Measurements from ENCODE around the gene CD244. TPM values are rescaled to one million over a fixed set of nuclear protein-coding genes. Genes with fewer than 3 reads are reported as not detected.
A peak's percentile ranks its signal among the peaks of the same experiment; 100 is the strongest.
"Not testable (repeated sequence)": the region's sequence is repeated elsewhere in the genome, so short reads cannot be mapped to it uniquely, and the experiment has no call there.

The CD244 gene, protein sequence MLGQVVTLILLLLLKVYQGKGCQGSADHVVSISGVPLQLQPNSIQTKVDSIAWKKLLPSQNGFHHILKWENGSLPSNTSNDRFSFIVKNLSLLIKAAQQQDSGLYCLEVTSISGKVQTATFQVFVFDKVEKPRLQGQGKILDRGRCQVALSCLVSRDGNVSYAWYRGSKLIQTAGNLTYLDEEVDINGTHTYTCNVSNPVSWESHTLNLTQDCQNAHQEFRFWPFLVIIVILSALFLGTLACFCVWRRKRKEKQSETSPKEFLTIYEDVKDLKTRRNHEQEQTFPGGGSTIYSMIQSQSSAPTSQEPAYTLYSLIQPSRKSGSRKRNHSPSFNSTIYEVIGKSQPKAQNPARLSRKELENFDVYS
- total RNA-seq = 1 to 10 TPM; 2.0 to 2.3 TPM

DNA sequence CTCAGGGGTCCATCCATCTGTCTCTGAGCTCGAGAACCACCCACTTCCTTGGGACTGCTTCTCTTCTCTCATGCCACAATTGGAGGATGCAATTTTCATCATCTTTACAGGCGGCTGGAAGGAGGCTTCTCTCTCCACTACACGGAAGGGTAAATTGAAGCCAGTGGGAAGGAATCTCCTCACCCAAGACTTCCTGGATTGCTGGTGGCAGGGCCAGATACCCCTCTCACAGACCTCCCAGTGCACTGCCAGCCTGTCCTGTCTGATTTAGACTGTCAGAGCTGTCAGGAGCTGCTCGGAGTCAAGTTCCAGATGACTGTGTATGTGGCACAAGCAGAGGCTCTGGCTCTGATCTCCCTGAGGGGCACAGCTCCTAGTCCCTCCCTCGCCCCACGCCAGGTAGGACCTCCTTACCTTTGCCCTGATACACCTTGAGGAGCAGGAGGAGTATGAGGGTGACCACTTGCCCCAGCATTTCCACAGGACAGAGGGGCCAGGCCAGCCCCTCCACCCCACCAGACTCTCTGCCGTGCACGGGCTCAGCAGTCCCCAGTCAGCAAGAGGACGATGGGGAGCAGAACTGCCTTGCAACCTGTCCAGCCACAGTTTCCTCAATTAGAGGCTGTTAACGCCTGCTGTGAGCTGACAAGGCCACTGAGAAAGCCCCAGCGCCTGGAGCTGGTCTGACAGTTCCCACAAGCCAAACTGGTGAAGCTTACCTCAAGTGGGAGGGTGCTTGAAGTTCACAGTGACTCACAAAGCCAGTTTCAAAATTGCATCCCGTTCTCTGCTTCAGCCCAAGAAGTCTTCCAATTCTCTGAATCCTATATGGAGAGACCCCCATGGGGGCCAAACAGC, at the start of gene CD244:
Gene CD244 (minus strand): TSS at position 685 of the 858 bp plus-strand sequence. CDS start 210 bp downstream, at position 475.
- no peaks in the 10 kb centered on the region for H3K36me3 Mint-ChIP-seq (ENCODE audit: low read depth)
- peaks cover 29% of the 10 kb centered on the region for H3K4me1 Mint-ChIP-seq
- POLR2A ChIA-PET = interaction anchor here (0.9 to 2.6 kb wide), 3 partner anchors 20 to 156 kb away, joined by 3 to 23 read pairs (median 9); no protein-coding TSS in a partner anchor
- CTCF ChIA-PET = interaction anchor here (0.6 to 3.5 kb wide), 9 partner anchors 11 to 92 kb away, joined by 3 to 19 read pairs (median 8); partner anchors contain the start of gene ITLN2
- DNase-seq = peak; percentile 73
- H3K9me3 Mint-ChIP-seq = no peaks in the 10 kb centered on the region
- H3K4me3 Mint-ChIP-seq = peak within 1 kb of the TSS; percentile 33
- H3K27ac Mint-ChIP-seq = peak within 1 kb of the TSS; percentile 66
- peaks cover 3% of the 10 kb centered on the region for H3K27me3 Mint-ChIP-seq

GRCh38 chr1:160911925-160912324, 49.2 kb upstream of the CD244 start:
- Mint-ChIP-seq H3K9me3 (no peaks in the 10 kb centered on the region), H3K4me3 (no peak overlapping the region), H3K27ac (no peak overlapping the region), H3K27me3 (peaks cover 15% of the 10 kb centered on the region), H3K4me1 (no peaks in the 10 kb centered on the region), H3K36me3 (ENCODE audit: low read depth) (no peaks in the 10 kb centered on the region)
- ChIA-PET CTCF (no interaction called here), POLR2A (no interaction called here)
- no peak for DNase-seq

- no peak overlapping the region for H3K27ac Mint-ChIP-seq
- no peaks in the 10 kb centered on the region for H3K36me3 Mint-ChIP-seq (ENCODE audit: low read depth)
- ChIA-PET CTCF (no interaction called here), POLR2A (no interaction called here)
- no peaks in the 10 kb centered on the region for H3K4me1 Mint-ChIP-seq
- H3K27me3 Mint-ChIP-seq = peaks cover 10% of the 10 kb centered on the region
- H3K4me3 Mint-ChIP-seq = no peak overlapping the region
- no peaks in the 10 kb centered on the region for H3K9me3 Mint-ChIP-seq
- no peak for DNase-seq
These were observed 48.8 kb upstream of the CD244 start for GRCh38 chr1:160911441-160911840.

- DNase-seq = no peak
- H3K4me1 Mint-ChIP-seq = no peaks in the 10 kb centered on the region
- H3K9me3 Mint-ChIP-seq = no peaks in the 10 kb centered on the region
- no peak overlapping the region for H3K27ac Mint-ChIP-seq
- peaks cover 6% of the 10 kb centered on the region for H3K27me3 Mint-ChIP-seq
- ChIA-PET POLR2A (no interaction called here), CTCF (no interaction called here)
- H3K4me3 Mint-ChIP-seq = no peak overlapping the region
- H3K36me3 Mint-ChIP-seq (ENCODE audit: low read depth) = no peaks in the 10 kb centered on the region
These were observed 47.6 kb upstream of the CD244 start for GRCh38 chr1:160910170-160910750.

GRCh38 chr1:160907976-160908375, 45.3 kb upstream of the CD244 start:
- Mint-ChIP-seq H3K36me3 (ENCODE audit: low read depth) (no peaks in the 10 kb centered on the region), H3K9me3 (no peaks in the 10 kb centered on the region), H3K4me1 (no peaks in the 10 kb centered on the region), H3K27me3 (peaks cover 2% of the 10 kb centered on the region), H3K4me3 (no peak overlapping the region), H3K27ac (no peak overlapping the region)
- CTCF ChIA-PET = interaction anchor here (1.0 to 1.4 kb wide), 2 partner anchors 31 to 71 kb away, joined by 3 to 5 read pairs; no protein-coding TSS in a partner anchor
- POLR2A ChIA-PET = no interaction called here
- no peak for DNase-seq

GRCh38 chr1:160905617-160905989, 42.9 kb upstream of the CD244 start:
- ChIA-PET POLR2A (no interaction called here), CTCF (interaction anchor here (1.5 kb wide), 1 partner anchor 12 kb away, joined by 4 read pairs; no protein-coding TSS in a partner anchor)
- H3K36me3 Mint-ChIP-seq (ENCODE audit: low read depth) = no peaks in the 10 kb centered on the region
- H3K27me3 Mint-ChIP-seq = peaks cover 7% of the 10 kb centered on the region
- no peaks in the 10 kb centered on the region for H3K9me3 Mint-ChIP-seq
- H3K4me3 Mint-ChIP-seq = no peak overlapping the region
- H3K4me1 Mint-ChIP-seq = no peaks in the 10 kb centered on the region
- no peak for DNase-seq
- no peak overlapping the region for H3K27ac Mint-ChIP-seq

- no peaks in the 10 kb centered on the region for H3K9me3 Mint-ChIP-seq
- CTCF ChIA-PET = interaction anchor here (0.6 to 1.5 kb wide), 2 partner anchors 11 to 80 kb away, joined by 4 read pairs; no protein-coding TSS in a partner anchor
- H3K4me3 Mint-ChIP-seq = no peak overlapping the region
- no peak for DNase-seq
- H3K4me1 Mint-ChIP-seq = no peaks in the 10 kb centered on the region
- peaks cover 9% of the 10 kb centered on the region for H3K27me3 Mint-ChIP-seq
- POLR2A ChIA-PET = no interaction called here
- H3K27ac Mint-ChIP-seq = no peak overlapping the region
- H3K36me3 Mint-ChIP-seq (ENCODE audit: low read depth) = no peaks in the 10 kb centered on the region
These were observed 42.3 kb upstream of the CD244 start for GRCh38 chr1:160904783-160905616.

DNA sequence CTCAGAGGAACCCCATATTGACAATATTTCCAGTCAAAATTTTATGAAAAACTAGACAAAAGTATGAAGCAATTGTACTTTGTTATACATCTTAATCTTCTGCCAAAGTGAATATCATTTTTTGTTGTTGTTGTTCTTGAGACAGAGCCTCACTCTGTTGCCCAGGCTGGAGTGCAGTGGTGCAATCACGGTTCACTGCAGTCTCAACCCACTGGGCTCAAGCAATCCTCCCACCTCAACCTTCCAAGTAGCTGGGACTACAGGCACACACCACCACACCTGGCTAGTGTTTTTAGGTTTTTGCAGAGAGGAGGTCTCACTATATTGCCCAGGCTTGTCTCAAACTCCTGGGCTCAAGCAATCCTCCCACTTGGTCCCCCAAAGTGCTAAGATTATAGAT, 39.6 kb upstream of the CD244 start:
- CTCF ChIA-PET; H3K4me3 Mint-ChIP-seq; H3K4me1 Mint-ChIP-seq; H3K9me3 Mint-ChIP-seq; H3K36me3 Mint-ChIP-seq (ENCODE audit: low read depth); POLR2A ChIA-PET; H3K27ac Mint-ChIP-seq; DNase-seq: not testable (repeated sequence)
- H3K27me3 Mint-ChIP-seq = peaks cover 32% of the 10 kb centered on the region

- H3K27me3 Mint-ChIP-seq = peaks cover 35% of the 10 kb centered on the region
- H3K27ac Mint-ChIP-seq = no peak overlapping the region
- no peak for DNase-seq
- ChIA-PET CTCF (no interaction called here), POLR2A (no interaction called here)
- no peaks in the 10 kb centered on the region for H3K36me3 Mint-ChIP-seq (ENCODE audit: low read depth)
- H3K9me3 Mint-ChIP-seq = no peaks in the 10 kb centered on the region
- no peaks in the 10 kb centered on the region for H3K4me1 Mint-ChIP-seq
- H3K4me3 Mint-ChIP-seq = no peak overlapping the region
These were observed 39.1 kb upstream of the CD244 start for GRCh38 chr1:160901768-160902167.

DNA sequence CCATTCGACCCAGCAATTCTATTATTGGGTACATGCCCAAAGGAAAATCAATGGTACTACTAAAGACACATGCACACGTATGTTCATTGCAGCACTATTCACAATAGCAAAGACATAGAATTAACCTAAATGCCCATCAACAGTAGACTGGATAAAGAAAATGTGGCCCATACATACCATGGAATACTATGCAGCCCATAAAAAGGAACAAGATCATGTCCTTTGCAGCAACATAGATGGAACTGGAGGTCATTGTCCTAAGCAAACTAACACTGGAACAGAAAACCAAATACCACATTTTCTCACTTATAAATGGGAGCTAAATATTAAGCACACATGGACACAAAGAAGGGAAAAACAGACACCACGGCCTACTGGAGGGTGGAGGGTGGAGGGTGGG, 38.0 kb upstream of the CD244 start:
- H3K9me3 Mint-ChIP-seq; H3K27ac Mint-ChIP-seq; CTCF ChIA-PET; DNase-seq; H3K36me3 Mint-ChIP-seq (ENCODE audit: low read depth); POLR2A ChIA-PET; H3K4me1 Mint-ChIP-seq; H3K4me3 Mint-ChIP-seq: not testable (repeated sequence)
- peaks cover 40% of the 10 kb centered on the region for H3K27me3 Mint-ChIP-seq

DNA sequence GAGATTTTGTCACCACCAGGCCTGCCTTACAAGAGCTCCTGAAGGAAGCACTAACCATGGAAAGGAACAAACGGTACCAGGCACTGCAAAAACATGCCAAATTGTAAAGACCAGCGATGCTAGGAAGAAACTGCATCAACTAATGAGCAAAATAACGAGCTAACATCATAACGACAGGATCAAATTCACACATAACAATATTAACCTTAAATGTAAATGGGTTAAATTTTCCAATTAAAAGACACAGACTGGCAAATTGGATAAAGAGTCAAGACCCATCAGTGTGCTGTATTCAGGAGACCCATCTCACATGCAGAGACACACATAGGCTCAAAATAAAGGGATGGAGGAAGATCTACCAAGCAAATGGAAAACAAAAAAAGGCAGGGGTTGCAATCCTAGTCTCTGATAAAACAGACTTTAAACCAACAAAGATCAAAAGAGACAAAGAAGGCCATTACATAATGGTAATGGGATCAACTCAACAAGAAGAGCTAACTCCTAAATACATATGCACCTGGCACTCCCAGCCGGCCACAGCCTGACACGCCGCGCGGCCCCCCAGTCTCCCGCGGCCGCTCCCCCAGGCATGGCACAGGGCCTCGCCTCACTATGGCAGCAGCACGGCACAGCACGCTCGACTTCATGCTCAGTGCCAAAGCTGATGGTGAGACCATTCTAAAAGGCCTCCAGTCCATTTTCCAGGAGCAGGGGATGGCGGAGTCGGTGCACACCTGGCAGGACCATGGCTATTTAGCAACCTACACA, 31.9 kb upstream of the CD244 start:
- CTCF ChIA-PET = interaction anchor here (1.3 to 1.5 kb wide), 2 partner anchors 10 to 58 kb away, joined by 3 to 4 read pairs; no protein-coding TSS in a partner anchor
- H3K4me3 Mint-ChIP-seq; H3K36me3 Mint-ChIP-seq (ENCODE audit: low read depth); H3K9me3 Mint-ChIP-seq; POLR2A ChIA-PET; H3K27ac Mint-ChIP-seq; DNase-seq; H3K4me1 Mint-ChIP-seq: not testable (repeated sequence)
- H3K27me3 Mint-ChIP-seq = peaks cover 47% of the 10 kb centered on the region

GRCh38 chr1:160891474-160891873, 28.8 kb upstream of the CD244 start:
- Mint-ChIP-seq H3K27ac (no peak overlapping the region), H3K4me3 (no peak overlapping the region), H3K27me3 (peaks cover 24% of the 10 kb centered on the region), H3K4me1 (no peaks in the 10 kb centered on the region), H3K9me3 (peaks cover 3% of the 10 kb centered on the region), H3K36me3 (ENCODE audit: low read depth) (no peaks in the 10 kb centered on the region)
- CTCF ChIA-PET = no interaction called here
- DNase-seq = no peak
- POLR2A ChIA-PET = no interaction called here
